HEK293 (cell line): Measurements from ENCODE around the gene C11orf58.

ENCODE experiments used
- KLF16 ChIP-seq: fragments of 450-650 bp; formaldehyde crosslinking; IDR thresholded peaks from 2 replicates; pipeline ENCODE4 v1.5.1; 2017; ENCODE audit warnings: missing biosample characterization, missing genetic modification characterization
- PATZ1 ChIP-seq: fragments of 450-650 bp; formaldehyde crosslinking; IDR thresholded peaks from 2 replicates; pipeline ENCODE4 v1.5.1; 2016; ENCODE audit warnings: missing biosample characterization, missing genetic modification characterization
- PRDM2 ChIP-seq: fragments of 450-650 bp; formaldehyde crosslinking; IDR thresholded peaks from 2 replicates; pipeline ENCODE4 v1.5.1; 2016; ENCODE audit warnings: missing biosample characterization, missing genetic modification characterization, borderline replicate concordance
- PRDM4 ChIP-seq: fragments of 450-650 bp; formaldehyde crosslinking; IDR thresholded peaks from 2 replicates; pipeline ENCODE4 v1.5.1; 2017; ENCODE audit warnings: missing biosample characterization, missing genetic modification characterization
- REST ChIP-seq: fragments of 450-650 bp; formaldehyde crosslinking; IDR thresholded peaks from 2 replicates; pipeline ENCODE4 v1.5.1; 2016; ENCODE audit warnings: missing biosample characterization, missing genetic modification characterization
- ZFP37 ChIP-seq: fragments of 450-650 bp; formaldehyde crosslinking; IDR thresholded peaks from 2 replicates; pipeline ENCODE4 v1.5.1; 2016; ENCODE audit warnings: missing biosample characterization, missing genetic modification characterization
- ZNF23 ChIP-seq: fragments of 450-650 bp; formaldehyde crosslinking; IDR thresholded peaks from 2 replicates; pipeline ENCODE4 v1.5.1; 2016; ENCODE audit warnings: missing biosample characterization, missing genetic modification characterization, borderline replicate concordance
- ZNF311 ChIP-seq: fragments of 450-650 bp; formaldehyde crosslinking; IDR thresholded peaks from 2 replicates; pipeline ENCODE4 v1.5.1; 2017; ENCODE audit warnings: missing biosample characterization, missing genetic modification characterization, borderline replicate concordance
- ZNF354C ChIP-seq: fragments of 450-650 bp; formaldehyde crosslinking; IDR thresholded peaks from 2 replicates; pipeline ENCODE4 v1.5.1; 2016; ENCODE audit warnings: missing biosample characterization, missing genetic modification characterization, low read depth, borderline replicate concordance
- ZNF398 ChIP-seq: fragments of 450-650 bp; formaldehyde crosslinking; IDR thresholded peaks from 2 replicates; pipeline ENCODE4 v1.5.1; 2017; ENCODE audit warnings: missing biosample characterization, missing genetic modification characterization
- ZNF501 ChIP-seq: fragments of 450-650 bp; formaldehyde crosslinking; IDR thresholded peaks from 2 replicates; pipeline ENCODE4 v1.5.1; 2016; ENCODE audit warnings: missing biosample characterization, missing genetic modification characterization
- ZNF518A ChIP-seq: fragments of 450-650 bp; formaldehyde crosslinking; conservative IDR thresholded peaks from 2 replicates; pipeline ENCODE4 v1.5.1; 2016; ENCODE audit warnings: low read depth, missing biosample characterization, missing genetic modification characterization

C11orf58 gene

GRCh38 chr11:16784666-16785065 lies 46.2 kb downstream of the C11orf58 start (continued):
- TF ChIP-seq REST: no peak
- no peak for TF ChIP-seq ZFP37 (tag by site-specific recombination)
- TF ChIP-seq PRDM2: no peak
- no peak for TF ChIP-seq ZNF311
- TF ChIP-seq KLF16 (tag by site-specific recombination): no peak
- TF ChIP-seq ZNF23 (tag by site-specific recombination): no peak
- TF ChIP-seq ZNF398 (tag by site-specific recombination): no peak
- no peak for TF ChIP-seq PRDM4 (tag by site-specific recombination)
- TF ChIP-seq ZNF501: no peak
- TF ChIP-seq PATZ1: no peak
- no peak for TF ChIP-seq ZNF518A (tag by site-specific recombination)
- TF ChIP-seq ZNF354C (tag by site-specific recombination): no peak
